Neural progenitor cell (in vitro differentiated cells): ENCODE measurements around the gene GBA3.

Experiments
- CTCF ChIP-seq: fragments of 200-600 bp; sonication (generic); IDR thresholded peaks from 2 replicates; pipeline ENCODE4 v1.5.1; 2017; ENCODE audit warnings: antibody characterized with exemption, mild to moderate bottlenecking
- EZH2 ChIP-seq: fragments of 200-600 bp; sonication (generic); IDR thresholded peaks from 2 replicates; pipeline ENCODE4 v1.6.1; 2017; ENCODE audit warnings: antibody characterized with exemption, mild to moderate bottlenecking, moderate library complexity
- EZH2phosphoT487 ChIP-seq: fragments of 200-600 bp; sonication (generic); IDR thresholded peaks from 2 replicates; pipeline ENCODE4 v1.6.1; 2017; ENCODE audit warnings: antibody characterized with exemption

- TF ChIP-seq CTCF (no peak), EZH2 (no peak), EZH2phosphoT487 (no peak)
Observed at GRCh38 chr4:22695917-22696316, 3.2 kb downstream of the GBA3 start.
